OCI-LY7 (cell line): Measurements from ENCODE around the gene PDZD7. TPM values are rescaled to one million over a fixed set of nuclear protein-coding genes. Genes with fewer than 3 reads are reported as not detected.

Experiments
- BruUV-seq: library from RNA; stranded (reverse); fragments of 400-500 nt; replicated peaks from 2 replicates; lab custom pipeline; 2021; lab: Mats Ljungman, UMichigan
- CTCF ChIA-PET: fragments of 300-600 bp; sonication (Branson Sonifier 250); formaldehyde crosslinking; loops from one replicate; lab custom pipeline; 2022; ENCODE audit warnings: antibody characterized with exemption; ENCODE audit not compliant: unreplicated experiment; lab: Charles Lee
- POLR2A ChIA-PET: fragments of 300-600 bp; sonication (Branson Sonifier 250); formaldehyde crosslinking; loops from one replicate; lab custom pipeline; 2022; ENCODE audit warnings: antibody characterized with exemption; lab: Charles Lee
- DNase-seq: peaks from one replicate; pipeline ENCODE4 v3.0.0-alpha.2; 2015; ENCODE audit warnings: low spot score
- H2AFZ ChIP-seq: fragments of 200-600 bp; sonication (generic), shearing (Covaris generic); 2 replicates; pipeline ENCODE4 v1.6.1; 2014; ENCODE audit warnings: mild to moderate bottlenecking, antibody characterized with exemption, low read length, moderate library complexity
- H3K27ac ChIP-seq: fragments of 200-600 bp; sonication (generic); 2 replicates; pipeline ENCODE4 v1.5.1; 2014; ENCODE audit warnings: mixed run types, low read depth, mild to moderate bottlenecking, moderate library complexity, low read length, inconsistent platforms; ENCODE audit not compliant: poor library complexity, severe bottlenecking
- H3K36me3 ChIP-seq: fragments of 200-600 bp; sonication (generic); 2 replicates; pipeline ENCODE4 v1.6.1; 2014; ENCODE audit warnings: mild to moderate bottlenecking, antibody characterized with exemption, low read length, moderate library complexity, mixed read lengths; ENCODE audit not compliant: insufficient read depth
- H3K4me1 ChIP-seq: fragments of 200-600 bp; sonication (generic); 2 replicates; pipeline ENCODE4 v1.5.1; 2014; ENCODE audit warnings: mild to moderate bottlenecking, low read length; ENCODE audit not compliant: insufficient read depth, poor library complexity, severe bottlenecking
- H3K4me2 ChIP-seq: fragments of 200-600 bp; sonication (generic); 2 replicates; pipeline ENCODE4 v1.6.1; 2014; ENCODE audit warnings: mild to moderate bottlenecking, low read length
- H3K4me3 ChIP-seq: fragments of 200-600 bp; sonication (generic); 2 replicates; pipeline ENCODE4 v1.5.1; 2014; ENCODE audit warnings: mild to moderate bottlenecking, low read depth, low read length; ENCODE audit not compliant: poor library complexity, severe bottlenecking
- H3K79me2 ChIP-seq: fragments of 200-600 bp; sonication (generic); 2 replicates; pipeline ENCODE4 v1.6.1; 2016; ENCODE audit warnings: low read depth, mild to moderate bottlenecking, low read length, moderate library complexity, mixed read lengths; ENCODE audit not compliant: insufficient read depth
- H3K9me2 ChIP-seq: fragments of 200-600 bp; sonication (generic); 2 replicates; pipeline ENCODE4 v1.6.1; 2016; ENCODE audit warnings: mild to moderate bottlenecking, low read length, mixed read lengths; ENCODE audit not compliant: insufficient read depth
- H3K9me3 ChIP-seq: fragments of 200-600 bp; sonication (generic); 2 replicates; pipeline ENCODE4 v1.6.1; 2014; ENCODE audit warnings: mild to moderate bottlenecking, mixed run types, low read length, mixed read lengths
- H4K20me1 ChIP-seq: fragments of 200-600 bp; sonication (generic); 2 replicates; pipeline ENCODE4 v1.6.1; 2014; ENCODE audit warnings: mild to moderate bottlenecking, antibody characterized with exemption, low read length, moderate library complexity, mixed read lengths; ENCODE audit not compliant: insufficient read depth
- CTCF ChIP-seq: fragments of 200-600 bp; sonication (generic); conservative IDR thresholded peaks from 2 replicates; pipeline ENCODE4 v1.5.1; 2014; ENCODE audit warnings: mild to moderate bottlenecking, antibody characterized with exemption, low read length, moderate library complexity, mixed read lengths
- EZH2phosphoT487 ChIP-seq: fragments of 200-600 bp; sonication (generic); IDR thresholded peaks from 2 replicates; pipeline ENCODE4 v1.6.1; 2018; ENCODE audit warnings: low read depth, borderline replicate concordance, mild to moderate bottlenecking, mixed run types, antibody characterized with exemption, low read length, moderate library complexity, mixed read lengths
- intact Hi-C: fragments of 100-400 bp; cut with micrococcal nuclease; formaldehyde crosslinking; loops from one replicate; pipeline ENCODE4 v1.10.0; 2022; ENCODE audit not compliant: unreplicated experiment
- total RNA-seq, 2 experiments: library from RNA; depleted of rRNA in 1 of 2; stranded (reverse); fragments of >200 nt in 1 of 2; shearing (Covaris generic) in 1 of 2; gene quantifications; 2 replicates each; pipeline ENCODE4 v1.2.3, GENCODE V29; 2014 to 2022

The PDZD7 gene
- total RNA-seq, 2 experiments from 2014 or later = 1.6 to 2.1 TPM

- H3K27ac ChIP-seq = no peak overlapping the region
- H3K36me3 ChIP-seq = no peaks in the 10 kb centered on the region
- no peaks in the 10 kb centered on the region for H3K79me2 ChIP-seq
- no TSS peak for BruUV-seq
- no peaks in the 10 kb centered on the region for H4K20me1 ChIP-seq
- H3K9me3 ChIP-seq = no peaks in the 10 kb centered on the region
- TF ChIP-seq EZH2phosphoT487 (no peak), CTCF (peak; percentile 77)
- no peak overlapping the region for H3K4me3 ChIP-seq
- CTCF ChIA-PET = interaction anchor here (0.9 kb wide), 1 partner anchor 10 kb away, joined by 3 read pairs; no protein-coding TSS in a partner anchor
- POLR2A ChIA-PET = interaction anchor here (1.3 kb wide), 1 partner anchor 32 kb away, joined by 3 read pairs; no protein-coding TSS in a partner anchor
- peak overlapping the region; percentile 51 for H3K4me2 ChIP-seq
- no peaks in the 10 kb centered on the region for H3K9me2 ChIP-seq
- H2AFZ ChIP-seq = peak overlapping the region; percentile 51; the same call in 1 of the 2 replicates
- DNase-seq = peak; percentile 63
- H3K4me1 ChIP-seq = peaks cover 11% of the 10 kb centered on the region
- intact Hi-C loops = no loop called here
These were observed 12.1 kb downstream of the PDZD7 start for GRCh38 chr10:101018600-101019439.

- Histone ChIP-seq H3K4me1 (peaks cover 11% of the 10 kb centered on the region), H2AFZ (peak overlapping the region; percentile 51; the same call in 1 of the 2 replicates), H4K20me1 (no peaks in the 10 kb centered on the region), H3K27ac (no peak overlapping the region), H3K79me2 (no peaks in the 10 kb centered on the region), H3K9me2 (no peaks in the 10 kb centered on the region), H3K9me3 (no peaks in the 10 kb centered on the region), H3K36me3 (no peaks in the 10 kb centered on the region), H3K4me2 (peak overlapping the region; percentile 51), H3K4me3 (no peak overlapping the region)
- TF ChIP-seq CTCF (no peak), EZH2phosphoT487 (no peak)
- BruUV-seq = no TSS peak
- ChIA-PET CTCF (interaction anchor here (0.9 to 1.0 kb wide), 2 partner anchors 11 to 20 kb away, joined by 3 read pairs; no protein-coding TSS in a partner anchor), POLR2A (interaction anchor here (0.7 kb wide), 1 partner anchor 17 kb away, joined by 3 read pairs; no protein-coding TSS in a partner anchor)
- intact Hi-C loops = no loop called here
- DNase-seq = peak; percentile 31
These were observed 12.8 kb downstream of the PDZD7 start for GRCh38 chr10:101018118-101018599.

- no peak overlapping the region for H3K4me3 ChIP-seq
- no peaks in the 10 kb centered on the region for H3K79me2 ChIP-seq
- no peak overlapping the region for H3K4me2 ChIP-seq
- peaks cover 11% of the 10 kb centered on the region for H3K4me1 ChIP-seq
- ChIA-PET POLR2A (no interaction called here), CTCF (no interaction called here)
- no peaks in the 10 kb centered on the region for H3K9me3 ChIP-seq
- no peaks in the 10 kb centered on the region for H3K36me3 ChIP-seq
- H3K27ac ChIP-seq = no peak overlapping the region
- no peaks in the 10 kb centered on the region for H4K20me1 ChIP-seq
- no peak for TF ChIP-seq CTCF
- no peak for TF ChIP-seq EZH2phosphoT487
- H2AFZ ChIP-seq = no peak overlapping the region
- H3K9me2 ChIP-seq = no peaks in the 10 kb centered on the region
- no TSS peak for BruUV-seq
- no peak for DNase-seq
- intact Hi-C loops = no loop called here
These were observed 14.1 kb downstream of the PDZD7 start for GRCh38 chr10:101016814-101017213.
